ENCODE data around the gene JPT1.
A peak's percentile ranks its signal among the peaks of the same experiment; 100 is the strongest.

JPT1 gene

DNA sequence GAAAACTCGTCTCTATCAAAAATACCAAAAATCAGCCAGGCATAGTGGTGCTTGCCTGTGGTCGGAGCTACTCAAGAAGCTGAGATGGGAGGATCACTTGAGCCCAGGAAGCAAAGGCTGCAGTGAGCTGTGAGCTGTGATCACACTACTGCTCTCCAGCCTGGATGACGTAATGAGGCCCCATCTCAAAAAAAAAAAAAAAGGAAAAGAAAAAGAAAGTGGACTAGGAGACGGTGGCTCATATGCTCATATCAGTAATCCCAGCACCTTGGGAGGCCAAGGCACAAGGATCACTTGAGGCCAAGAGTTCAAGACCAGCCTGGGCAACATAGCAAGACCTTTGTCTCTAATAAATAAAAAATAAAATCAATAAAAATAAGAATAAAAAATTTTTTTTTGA is 37.3 kb upstream of the JPT1 start:
- DNase-seq, result no peak
- H3K27me3 ChIP-seq (ENCODE audit: insufficient read depth, low read length, poor library complexity), result no peaks in the 10 kb centered on the region
- no peak overlapping the region for H2AFZ ChIP-seq (ENCODE audit: low read depth, low read length)
- H3K4me3 ChIP-seq (ENCODE audit: low read depth in 1 of 2, low read length in 2 of 2), result no peak overlapping the region
- H3K9me3 ChIP-seq (ENCODE audit: insufficient read depth, low read length, severe bottlenecking), result no peaks in the 10 kb centered on the region
- no peak overlapping the region for H3K27ac ChIP-seq (ENCODE audit: low read length)
- no peaks in the 10 kb centered on the region for H4K20me1 ChIP-seq (ENCODE audit: insufficient read depth, low read length)
- no peaks in the 10 kb centered on the region for H3K4me1 ChIP-seq (ENCODE audit: insufficient read depth, low read length)
- TF ChIP-seq EZH2 (IDR thresholded peaks at IDR 0.05; ENCODE audit: borderline replicate concordance, low read depth, low read length, severe bottlenecking) (no peak), CTCF (IDR thresholded peaks at IDR 0.05; ENCODE audit: borderline replicate concordance, extremely low read depth, low read length, poor library complexity, severe bottlenecking) (no peak)
- no peak overlapping the region for H3K4me2 ChIP-seq (ENCODE audit: insufficient read depth, low read length)
- H3K79me2 ChIP-seq (ENCODE audit: insufficient read depth, low read length), result no peaks in the 10 kb centered on the region
- H3K36me3 ChIP-seq (ENCODE audit: insufficient read depth, low read length), result no peaks in the 10 kb centered on the region
- ATAC-seq (ENCODE audit: insufficient read depth, low read depth), result no peak; the same call in 2 of the 3 replicates
- H3K9ac ChIP-seq (ENCODE audit: low read depth, low read length), result no peak overlapping the region

GRCh38 chr17:75188614-75189013 is 34.3 kb upstream of the JPT1 start:
- Histone ChIP-seq H3K4me2 (ENCODE audit: insufficient read depth, low read length) (no peak overlapping the region), H3K79me2 (ENCODE audit: insufficient read depth, low read length) (peaks cover 6% of the 10 kb centered on the region), H3K27ac (ENCODE audit: low read length) (no peak overlapping the region), H3K27me3 (ENCODE audit: insufficient read depth, low read length, poor library complexity) (no peaks in the 10 kb centered on the region), H4K20me1 (ENCODE audit: insufficient read depth, low read length) (no peaks in the 10 kb centered on the region), H3K4me3 (ENCODE audit: low read depth in 1 of 2, low read length in 2 of 2) (no peak overlapping the region), H3K9me3 (ENCODE audit: insufficient read depth, low read length, severe bottlenecking) (no peaks in the 10 kb centered on the region), H3K36me3 (ENCODE audit: insufficient read depth, low read length) (no peaks in the 10 kb centered on the region), H3K4me1 (ENCODE audit: insufficient read depth, low read length) (peaks cover 7% of the 10 kb centered on the region), H2AFZ (ENCODE audit: low read depth, low read length) (no peak overlapping the region), H3K9ac (ENCODE audit: low read depth, low read length) (no peak overlapping the region)
- TF ChIP-seq EZH2 (IDR thresholded peaks at IDR 0.05; ENCODE audit: borderline replicate concordance, low read depth, low read length, severe bottlenecking), result no peak
- no peak for TF ChIP-seq CTCF (IDR thresholded peaks at IDR 0.05; ENCODE audit: borderline replicate concordance, extremely low read depth, low read length, poor library complexity, severe bottlenecking)
- DNase-seq (no peak), ATAC-seq (ENCODE audit: insufficient read depth, low read depth) (no peak)

DNA sequence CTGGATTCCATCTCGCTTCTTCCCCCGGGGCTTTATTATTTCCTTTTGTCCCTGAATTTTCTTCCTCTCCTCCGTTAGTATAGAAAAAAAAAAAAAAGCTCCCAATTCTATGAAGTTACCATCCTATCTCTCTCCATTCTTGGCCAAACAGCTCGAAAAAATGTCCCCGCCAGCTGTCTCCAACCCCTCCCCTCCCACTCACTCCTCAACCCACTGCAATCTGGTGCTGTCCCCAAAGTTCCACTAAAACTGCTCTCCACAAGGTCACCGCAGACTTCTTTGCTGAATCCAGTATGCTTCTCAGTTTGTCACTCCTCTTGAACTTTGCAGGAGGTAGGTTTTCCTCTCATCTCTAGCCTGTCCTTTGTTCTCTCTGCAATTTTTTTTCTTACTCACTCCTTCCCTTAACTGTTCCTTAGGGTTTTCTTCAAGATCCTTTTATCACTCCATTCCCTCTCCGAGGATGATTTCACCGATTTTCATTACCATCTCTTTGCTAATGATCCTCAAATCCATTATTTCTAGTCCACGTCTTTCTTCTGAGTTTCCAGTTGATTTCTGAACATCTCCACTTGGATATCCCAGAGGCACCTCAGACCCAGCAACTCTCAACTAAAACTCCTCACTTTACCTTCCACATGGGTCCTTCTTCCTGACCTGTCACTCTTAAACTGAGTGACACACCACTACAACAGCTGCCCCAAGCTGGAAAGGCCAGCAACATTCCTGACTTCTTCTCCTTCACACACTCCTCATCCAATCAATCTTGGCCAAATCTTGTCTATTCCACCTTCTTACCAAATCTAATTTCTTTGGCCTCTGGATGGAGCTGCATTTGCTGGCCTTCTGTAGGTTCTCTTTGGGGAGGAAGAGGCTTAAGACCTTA is 29.9 kb upstream of the JPT1 start:
- Histone ChIP-seq H3K9ac (ENCODE audit: low read depth, low read length) (peak overlapping the region; percentile 100), H3K9me3 (ENCODE audit: insufficient read depth, low read length, severe bottlenecking) (no peaks in the 10 kb centered on the region), H3K27ac (ENCODE audit: low read length) (peak overlapping the region; percentile 93), H3K4me1 (ENCODE audit: insufficient read depth, low read length) (peaks cover 34% of the 10 kb centered on the region), H2AFZ (ENCODE audit: low read depth, low read length) (peak overlapping the region; percentile 39; the same call in 1 of the 2 replicates), H3K4me2 (ENCODE audit: insufficient read depth, low read length) (peak overlapping the region; percentile 73), H3K4me3 (ENCODE audit: low read depth in 1 of 2, low read length in 2 of 2) (peak overlapping the region in 1 of 2 experiments; percentile 60; a peak in 2 of 4 replicates), H3K36me3 (ENCODE audit: insufficient read depth, low read length) (peaks cover 28% of the 10 kb centered on the region), H3K79me2 (ENCODE audit: insufficient read depth, low read length) (peaks cover 47% of the 10 kb centered on the region), H3K27me3 (ENCODE audit: insufficient read depth, low read length, poor library complexity) (no peaks in the 10 kb centered on the region), H4K20me1 (ENCODE audit: insufficient read depth, low read length) (peaks cover 26% of the 10 kb centered on the region)
- ATAC-seq (ENCODE audit: insufficient read depth, low read depth), result no peak
- TF ChIP-seq CTCF (IDR thresholded peaks at IDR 0.05; ENCODE audit: borderline replicate concordance, extremely low read depth, low read length, poor library complexity, severe bottlenecking) (no peak), EZH2 (IDR thresholded peaks at IDR 0.05; ENCODE audit: borderline replicate concordance, low read depth, low read length, severe bottlenecking) (no peak)
- DNase-seq, result no peak
